A673 (cell line): Measurements from ENCODE around the gene CCDC57. TPM values are rescaled to one million over a fixed set of nuclear protein-coding genes. Genes with fewer than 3 reads are reported as not detected.

Source experiments
- BruUV-seq: library from RNA; stranded (reverse); fragments of 400-500 nt; replicated peaks from 2 replicates; lab custom pipeline; 2021; lab: Mats Ljungman, UMichigan
- CTCF ChIA-PET: fragments of 300-600 bp; sonication (Branson Sonifier 250); formaldehyde crosslinking; loops from one replicate; lab custom pipeline; 2022; ENCODE audit warnings: antibody characterized with exemption; lab: Charles Lee
- POLR2A ChIA-PET: fragments of 300-600 bp; sonication (Branson Sonifier 250); formaldehyde crosslinking; loops from one replicate; lab custom pipeline; 2022; ENCODE audit warnings: antibody characterized with exemption; ENCODE audit not compliant: low non-redundant PET; lab: Charles Lee
- DNase-seq: peaks from one replicate; pipeline ENCODE4 v3.0.0-alpha.2; 2015; ENCODE audit warnings: low spot score
- H3K27ac ChIP-seq: fragments of 200-600 bp; sonication (generic); 2 replicates; pipeline ENCODE4 v1.5.1; 2016; ENCODE audit warnings: mixed run types, low read depth, mild to moderate bottlenecking, mixed read lengths, antibody characterized with exemption, low read length; ENCODE audit not compliant: poor library complexity, severe bottlenecking
- H3K27me3 ChIP-seq: fragments of 200-600 bp; sonication (generic); replicated peaks from 2 replicates; pipeline ENCODE4 v1.6.1; 2017; ENCODE audit warnings: mixed run types, low read depth, mild to moderate bottlenecking, mixed read lengths, antibody characterized with exemption, low read length; ENCODE audit not compliant: insufficient read depth, poor library complexity
- H3K36me3 ChIP-seq: fragments of 200-600 bp; sonication (generic); 2 replicates; pipeline ENCODE4 v1.6.1; 2016; ENCODE audit warnings: mixed run types, mild to moderate bottlenecking, mixed read lengths, antibody characterized with exemption, low read length; ENCODE audit not compliant: insufficient read depth, poor library complexity, severe bottlenecking
- H3K4me1 ChIP-seq: fragments of 200-600 bp; sonication (generic); 2 replicates; pipeline ENCODE4 v1.6.1; 2017; ENCODE audit warnings: mixed run types, mild to moderate bottlenecking, mixed read lengths, antibody characterized with exemption, low read length; ENCODE audit not compliant: insufficient read depth, poor library complexity, severe bottlenecking
- H3K4me3 ChIP-seq: fragments of 200-600 bp; sonication (generic); 2 replicates; pipeline ENCODE4 v1.5.1; 2016; ENCODE audit warnings: low read depth, mixed run types, mild to moderate bottlenecking, mixed read lengths, low read length; ENCODE audit not compliant: poor library complexity, severe bottlenecking
- H3K9me3 ChIP-seq: fragments of 200-600 bp; sonication (generic); 2 replicates; pipeline ENCODE4 v1.6.1; 2016; ENCODE audit warnings: mixed run types, low read depth, mild to moderate bottlenecking, mixed read lengths, antibody characterized with exemption, low read length; ENCODE audit not compliant: poor library complexity, severe bottlenecking
- EZH2 ChIP-seq: fragments of 200-600 bp; sonication (generic); IDR thresholded peaks from 2 replicates; pipeline ENCODE4 v1.6.1; 2017; ENCODE audit warnings: borderline replicate concordance, low read depth, mild to moderate bottlenecking, mixed read lengths, antibody characterized with exemption, low read length; ENCODE audit not compliant: poor library complexity, severe bottlenecking
- intact Hi-C: fragments of 100-400 bp; cut with micrococcal nuclease; formaldehyde crosslinking; loops from one replicate; pipeline ENCODE4 v1.10.0; 2022; ENCODE audit not compliant: unreplicated experiment
- total RNA-seq: library from RNA; stranded (reverse); gene quantifications from 2 replicates; pipeline ENCODE4 v1.2.3, GENCODE V29; 2021
- TF ChIP-seq, protein P1 (sequence below): fragments of 300-800, 200-600 bp; sonication (generic); conservative IDR thresholded peaks from 2 replicates; pipeline ENCODE4 v1.5.1; 2017; ENCODE audit warnings: low read depth, mild to moderate bottlenecking, antibody characterized with exemption, low read length, moderate library complexity, mixed read lengths

Gene CCDC57
- total RNA-seq, 1 experiment from 2014 or later, result 43.6 TPM

DNA sequence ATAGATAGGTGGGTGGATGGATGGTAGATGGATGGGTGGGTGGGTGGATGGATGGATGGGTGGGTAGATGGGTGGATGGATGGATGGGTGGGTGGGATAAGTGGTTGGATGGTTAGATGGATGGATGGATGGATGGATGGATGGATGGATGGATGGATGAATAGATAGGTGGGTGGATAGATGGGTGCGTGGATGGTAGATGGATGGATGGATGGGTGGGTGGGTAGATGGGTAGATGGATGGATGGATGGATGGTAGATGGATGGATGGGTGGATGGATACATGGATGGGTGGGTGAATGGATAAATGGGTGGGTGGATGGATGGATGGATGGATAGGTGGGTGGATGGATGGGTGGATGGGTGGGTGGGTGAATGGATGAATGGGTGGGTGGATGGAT lies 64.6 kb downstream of the CCDC57 start:
- BruUV-seq, result no TSS peak
- CTCF ChIA-PET, result no interaction called here
- no peak overlapping the region for H3K27ac ChIP-seq
- no peaks in the 10 kb centered on the region for H3K27me3 ChIP-seq
- intact Hi-C loops, result no loop called here
- no peak overlapping the region for H3K4me3 ChIP-seq
- no peak for TF ChIP-seq EZH2
- TF ChIP-seq, protein P1, sequence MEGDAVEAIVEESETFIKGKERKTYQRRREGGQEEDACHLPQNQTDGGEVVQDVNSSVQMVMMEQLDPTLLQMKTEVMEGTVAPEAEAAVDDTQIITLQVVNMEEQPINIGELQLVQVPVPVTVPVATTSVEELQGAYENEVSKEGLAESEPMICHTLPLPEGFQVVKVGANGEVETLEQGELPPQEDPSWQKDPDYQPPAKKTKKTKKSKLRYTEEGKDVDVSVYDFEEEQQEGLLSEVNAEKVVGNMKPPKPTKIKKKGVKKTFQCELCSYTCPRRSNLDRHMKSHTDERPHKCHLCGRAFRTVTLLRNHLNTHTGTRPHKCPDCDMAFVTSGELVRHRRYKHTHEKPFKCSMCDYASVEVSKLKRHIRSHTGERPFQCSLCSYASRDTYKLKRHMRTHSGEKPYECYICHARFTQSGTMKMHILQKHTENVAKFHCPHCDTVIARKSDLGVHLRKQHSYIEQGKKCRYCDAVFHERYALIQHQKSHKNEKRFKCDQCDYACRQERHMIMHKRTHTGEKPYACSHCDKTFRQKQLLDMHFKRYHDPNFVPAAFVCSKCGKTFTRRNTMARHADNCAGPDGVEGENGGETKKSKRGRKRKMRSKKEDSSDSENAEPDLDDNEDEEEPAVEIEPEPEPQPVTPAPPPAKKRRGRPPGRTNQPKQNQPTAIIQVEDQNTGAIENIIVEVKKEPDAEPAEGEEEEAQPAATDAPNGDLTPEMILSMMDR, result no peak
- no peaks in the 10 kb centered on the region for H3K9me3 ChIP-seq
- POLR2A ChIA-PET, result no interaction called here
- peaks cover 8% of the 10 kb centered on the region for H3K4me1 ChIP-seq
- H3K36me3 ChIP-seq, result no peaks in the 10 kb centered on the region
- DNase-seq, result no peak

DNA sequence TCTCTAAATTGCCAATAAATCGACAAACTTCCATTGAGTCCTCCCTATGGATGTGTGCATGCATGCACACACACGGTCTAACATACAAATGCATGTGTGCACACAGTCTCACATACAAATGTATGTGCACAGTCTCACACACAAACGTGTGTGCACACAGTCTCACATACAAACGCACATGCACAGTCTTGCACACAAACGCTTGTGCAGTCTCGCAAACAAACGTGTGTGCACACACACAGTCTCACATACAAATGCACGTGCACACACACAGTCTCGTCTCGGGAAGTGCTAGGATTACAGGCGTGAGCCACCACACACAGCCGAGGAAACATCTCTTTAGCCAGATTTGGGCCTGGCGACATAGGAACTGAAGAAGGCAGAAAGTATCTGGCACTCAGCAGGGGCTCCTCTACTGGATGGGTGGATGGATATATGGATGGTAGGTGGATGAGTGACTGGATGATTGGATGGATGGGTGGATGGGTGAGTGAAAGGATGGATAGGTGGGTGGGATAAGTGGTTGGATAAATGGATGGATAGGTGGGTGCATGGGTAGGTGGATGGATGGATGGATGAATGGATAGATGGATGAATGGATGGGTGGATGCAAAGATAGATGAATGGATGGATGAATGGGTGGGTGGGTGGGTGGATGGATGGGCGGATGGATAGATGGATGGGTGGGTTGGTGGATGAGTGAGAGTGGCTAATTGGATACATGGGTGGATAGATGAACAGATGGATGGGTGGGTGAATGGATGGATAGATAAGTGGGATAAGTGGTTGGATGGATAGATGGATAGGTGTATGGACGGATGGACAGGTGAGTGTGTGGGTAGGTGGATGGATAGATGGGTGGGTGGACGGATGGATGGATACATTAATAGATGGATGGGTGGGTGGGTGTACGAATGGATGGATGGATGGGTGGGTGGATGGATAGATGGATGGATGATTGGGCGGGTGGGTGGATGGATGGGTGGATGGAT lies 65.7 kb downstream of the CCDC57 start:
- Histone ChIP-seq H3K9me3 (no peaks in the 10 kb centered on the region), H3K4me1 (peaks cover 8% of the 10 kb centered on the region), H3K27me3 (no peaks in the 10 kb centered on the region), H3K4me3 (no peak overlapping the region), H3K27ac (no peak overlapping the region), H3K36me3 (no peaks in the 10 kb centered on the region)
- ChIA-PET POLR2A (no interaction called here), CTCF (no interaction called here)
- DNase-seq, result no peak
- TF ChIP-seq, protein P1, result no peak
- no peak for TF ChIP-seq EZH2
- intact Hi-C loops, result no loop called here
- BruUV-seq, result no TSS peak

DNA sequence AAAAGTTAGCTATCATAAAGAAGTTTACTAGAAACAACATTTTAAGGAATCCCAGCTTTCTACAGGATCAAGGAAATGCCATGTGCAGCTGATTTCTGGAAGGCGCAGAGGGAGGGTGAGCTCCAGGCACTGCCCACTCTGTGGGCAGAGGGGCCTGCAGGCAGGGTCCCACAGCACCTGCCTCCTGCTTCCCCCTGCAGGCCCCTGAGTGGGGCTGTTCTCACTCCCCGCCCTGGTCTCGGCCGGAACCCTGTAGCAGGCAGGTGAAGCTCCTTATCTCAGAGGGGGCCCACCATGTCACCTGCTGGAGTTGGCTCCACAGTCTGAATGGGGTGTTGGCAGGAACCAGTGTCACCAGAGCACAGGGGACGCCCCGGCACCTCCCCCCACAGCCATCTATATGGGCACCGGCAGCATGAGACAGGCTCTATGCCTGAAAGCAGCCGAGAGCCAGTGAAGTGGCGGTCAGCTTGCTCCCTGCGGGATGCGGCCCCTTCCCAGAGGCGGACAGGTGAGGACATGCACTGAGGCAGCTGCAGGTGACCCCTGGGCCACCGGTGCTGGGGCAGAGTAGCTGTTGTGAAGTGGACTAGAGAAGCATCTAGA lies 67.0 kb downstream of the CCDC57 start:
- no peak for DNase-seq
- Histone ChIP-seq H3K9me3 (no peaks in the 10 kb centered on the region), H3K27ac (no peak overlapping the region), H3K27me3 (no peaks in the 10 kb centered on the region), H3K36me3 (no peaks in the 10 kb centered on the region), H3K4me3 (no peak overlapping the region), H3K4me1 (peaks cover 8% of the 10 kb centered on the region)
- CTCF ChIA-PET, result no interaction called here
- TF ChIP-seq, protein P1, result no peak
- no peak for TF ChIP-seq EZH2
- BruUV-seq, result no TSS peak
- intact Hi-C loops, result no loop called here
- POLR2A ChIA-PET, result no interaction called here
